ENCODE data around the gene PLCH1.
A peak's percentile ranks its signal among the peaks of the same experiment; 100 is the strongest.

The PLCH1 gene

GRCh38 chr3:155525324-155525833 is 219.5 kb downstream of the PLCH1 start:
- no peak for DNase-seq

DNA sequence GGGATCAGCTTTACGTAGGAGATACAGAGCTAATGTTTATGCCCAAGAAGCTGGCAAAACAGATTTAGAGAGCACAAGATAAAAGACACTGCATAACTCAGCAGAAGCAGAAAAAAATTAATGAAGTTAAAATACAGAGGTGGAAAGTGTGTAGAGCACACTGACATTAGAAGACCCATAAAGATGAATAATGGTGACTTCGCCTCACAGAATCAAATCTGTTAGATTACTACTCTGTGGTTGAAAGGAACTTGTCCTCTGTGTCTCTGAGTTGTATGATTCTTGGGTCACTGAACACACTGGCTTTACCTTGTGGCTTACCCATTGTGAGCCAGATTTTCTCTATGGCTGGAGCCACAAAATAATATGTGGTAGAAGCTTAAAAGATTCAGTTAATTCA is 224.4 kb downstream of the PLCH1 start:
- DNase-seq: no peak

DNA sequence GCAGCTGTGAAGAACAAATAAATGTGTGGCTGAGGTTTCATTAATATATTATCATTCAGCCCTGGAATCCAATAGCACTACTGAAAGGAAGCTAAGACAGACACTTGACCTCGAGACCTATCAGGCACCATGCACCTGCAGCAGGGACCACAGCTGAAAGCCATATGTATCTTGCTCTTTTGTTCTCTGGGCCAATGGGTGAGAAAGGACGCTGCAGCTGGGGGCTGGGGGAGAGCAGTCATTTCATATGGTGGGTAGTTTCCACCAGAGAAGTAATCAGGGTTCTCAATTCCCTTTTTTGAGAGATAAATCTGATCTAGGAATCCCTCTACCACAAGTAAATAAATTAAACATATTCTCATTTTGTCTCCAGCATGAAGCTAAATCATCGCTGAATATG is 225.8 kb downstream of the PLCH1 start:
- no peak for DNase-seq

- DNase-seq: no peak
Measured at GRCh38 chr3:155517903-155518302, 227.0 kb downstream of the PLCH1 start.

GRCh38 chr3:155516439-155516838 is 228.4 kb downstream of the PLCH1 start:
- DNase-seq: no peak

GRCh38 chr3:155512867-155513261 is 232.0 kb downstream of the PLCH1 start:
- no peak for DNase-seq

DNA sequence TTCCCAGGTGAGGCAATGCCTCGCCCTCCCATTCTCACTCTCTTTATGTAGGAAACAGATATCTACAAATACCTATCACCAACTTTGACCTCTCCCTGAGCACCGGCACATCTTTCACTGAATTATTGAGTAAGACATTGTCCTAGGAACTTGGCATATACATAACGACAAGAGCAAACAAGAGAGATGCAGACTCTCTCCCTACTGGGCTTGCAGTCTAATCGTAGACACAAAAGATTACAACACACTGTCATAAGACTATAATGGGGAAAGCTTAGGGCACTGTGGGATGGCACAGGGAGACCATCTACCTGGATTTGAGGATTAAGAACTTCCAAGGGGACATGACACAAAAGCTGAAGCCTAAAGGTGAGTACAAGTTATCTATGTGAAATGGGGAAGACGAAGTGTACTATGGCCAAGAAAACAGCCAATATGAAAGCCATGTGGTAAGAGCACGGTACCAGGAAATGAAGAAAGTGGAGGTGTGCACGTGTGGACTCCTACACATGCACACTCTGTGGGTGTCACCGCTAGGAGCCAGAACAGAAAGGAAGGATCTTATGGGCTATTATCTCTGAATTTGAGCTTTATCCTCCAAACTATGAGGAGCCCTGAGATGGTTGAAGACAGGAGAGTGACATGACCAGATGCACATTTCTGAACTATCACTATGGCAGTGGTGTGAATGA is 232.6 kb downstream of the PLCH1 start:
- no peak for DNase-seq

- peak; percentile 98 for DNase-seq
Measured at GRCh38 chr3:155504682-155505081, 240.2 kb downstream of the PLCH1 start.

GRCh38 chr3:155502630-155503029 is 242.2 kb downstream of the PLCH1 start:
- DNase-seq: no peak

GRCh38 chr3:155500194-155500818 is 244.6 kb downstream of the PLCH1 start:
- no peak for DNase-seq

DNA sequence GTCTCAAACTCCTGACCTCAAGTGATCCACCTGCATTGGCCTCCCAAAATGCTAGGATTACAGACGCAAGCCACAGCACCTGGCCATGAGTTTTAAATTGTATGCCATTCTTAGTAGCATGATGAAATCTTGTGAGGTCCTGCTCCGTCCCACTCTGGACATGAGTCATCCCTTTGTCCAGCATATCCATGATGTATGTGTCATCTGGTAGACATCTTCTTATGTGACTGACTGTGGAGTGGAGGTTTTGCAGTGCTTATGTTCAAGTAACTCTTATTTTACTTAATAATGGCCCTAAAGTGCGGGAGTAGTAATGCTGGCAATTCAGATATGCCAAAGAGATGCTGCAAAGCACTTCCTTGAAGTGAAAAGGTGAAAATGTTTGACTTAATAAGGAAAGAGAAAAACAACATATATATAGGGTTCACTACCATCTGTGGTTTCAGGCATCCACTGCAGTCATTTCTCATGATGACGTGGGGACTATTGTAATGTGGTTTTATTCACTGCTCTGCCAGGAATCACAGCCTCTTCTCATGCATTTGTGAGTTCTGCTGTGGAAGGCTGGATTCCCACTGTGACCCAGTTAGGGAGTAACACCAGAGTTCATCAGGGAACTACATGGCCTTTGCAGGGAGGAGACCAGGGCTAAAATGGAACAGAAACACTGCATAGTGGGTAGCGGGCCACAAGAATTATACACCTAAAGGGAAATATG is 246.8 kb downstream of the PLCH1 start:
- no peak for DNase-seq

GRCh38 chr3:155496206-155496605 is 248.7 kb downstream of the PLCH1 start:
- no peak for DNase-seq

- no peak for DNase-seq
Measured at GRCh38 chr3:155495387-155495786, 249.5 kb downstream of the PLCH1 start.

GRCh38 chr3:155494332-155494731 is 250.5 kb downstream of the PLCH1 start:
- DNase-seq: no peak

DNA sequence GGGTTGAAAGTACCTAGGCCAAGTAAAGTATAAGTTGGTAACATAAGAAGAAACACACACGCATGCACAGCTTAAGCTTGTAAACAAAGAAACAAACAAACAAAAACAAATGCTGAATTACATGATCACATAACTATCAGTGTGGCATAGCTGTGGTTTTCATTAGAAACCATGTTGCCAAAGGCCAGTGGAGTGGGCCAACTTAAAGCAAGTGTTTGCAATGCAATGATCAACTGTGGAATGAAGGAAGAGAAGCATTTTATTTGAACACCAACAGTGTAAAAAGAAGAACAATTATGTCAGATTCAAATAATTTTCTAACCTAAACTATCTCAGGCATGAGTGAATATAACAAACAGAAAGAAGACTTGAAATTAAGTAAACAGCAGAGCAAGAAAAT is 252.0 kb downstream of the PLCH1 start:
- no peak for DNase-seq

GRCh38 chr3:155491696-155492095 is 253.2 kb downstream of the PLCH1 start:
- no peak for DNase-seq

GRCh38 chr3:155488671-155489070 is 256.2 kb downstream of the PLCH1 start:
- DNase-seq: no peak

- no peak for DNase-seq
Measured at GRCh38 chr3:155485897-155486296, 259.0 kb downstream of the PLCH1 start.

DNA sequence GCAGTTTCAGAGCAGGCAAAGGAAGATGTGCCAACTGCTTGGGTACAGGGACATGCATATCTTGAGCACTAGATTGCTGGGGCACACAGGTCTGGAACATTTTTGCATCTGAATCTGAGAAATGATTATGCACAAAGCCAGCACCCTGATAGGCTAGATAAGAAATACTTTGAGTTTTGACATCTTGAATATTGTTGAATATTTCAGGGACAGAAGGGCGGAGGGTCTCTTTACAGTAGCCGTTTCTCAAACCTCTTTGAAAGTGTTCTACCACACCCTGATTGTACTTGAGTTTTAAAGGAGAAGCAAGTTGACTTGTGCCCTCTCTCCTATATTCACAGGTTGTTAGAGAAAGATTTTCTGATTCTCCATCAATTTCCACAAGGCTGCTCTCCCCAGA is 263.3 kb downstream of the PLCH1 start:
- no peak for DNase-seq

GRCh38 chr3:155481089-155481488 is 263.8 kb downstream of the PLCH1 start:
- no peak for DNase-seq

GRCh38 chr3:155465664-155466063 is 279.2 kb downstream of the PLCH1 start:
- no peak for DNase-seq

GRCh38 chr3:155462672-155463071 is 282.2 kb downstream of the PLCH1 start:
- DNase-seq: no peak

DNA sequence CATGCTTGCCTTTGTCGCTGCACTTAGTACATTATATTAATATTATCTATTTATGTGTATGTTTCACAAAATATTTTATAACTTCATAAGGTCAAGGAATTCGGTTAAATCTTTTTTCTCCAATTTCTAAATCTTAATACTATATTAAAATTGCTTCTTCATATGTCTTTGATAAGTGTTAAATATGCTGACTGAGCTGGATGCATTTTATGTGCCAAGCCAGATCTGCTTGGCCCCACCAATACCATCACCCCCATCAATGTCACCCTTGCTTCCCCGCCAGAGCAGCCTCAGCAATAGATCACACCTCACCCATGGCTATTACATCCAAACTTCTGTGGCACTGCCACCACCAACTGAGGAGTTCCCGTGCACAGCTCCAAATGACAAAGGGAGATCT is 287.3 kb downstream of the PLCH1 start:
- no peak for DNase-seq

- DNase-seq: no peak
Measured at GRCh38 chr3:155455765-155456164, 289.1 kb downstream of the PLCH1 start.
